ENCODE data around the gene CROCC2.

GRCh38 chr2:240996834-240997140 is 90.7 kb downstream of the CROCC2 start:
- TF ChIP-seq, protein P1, sequence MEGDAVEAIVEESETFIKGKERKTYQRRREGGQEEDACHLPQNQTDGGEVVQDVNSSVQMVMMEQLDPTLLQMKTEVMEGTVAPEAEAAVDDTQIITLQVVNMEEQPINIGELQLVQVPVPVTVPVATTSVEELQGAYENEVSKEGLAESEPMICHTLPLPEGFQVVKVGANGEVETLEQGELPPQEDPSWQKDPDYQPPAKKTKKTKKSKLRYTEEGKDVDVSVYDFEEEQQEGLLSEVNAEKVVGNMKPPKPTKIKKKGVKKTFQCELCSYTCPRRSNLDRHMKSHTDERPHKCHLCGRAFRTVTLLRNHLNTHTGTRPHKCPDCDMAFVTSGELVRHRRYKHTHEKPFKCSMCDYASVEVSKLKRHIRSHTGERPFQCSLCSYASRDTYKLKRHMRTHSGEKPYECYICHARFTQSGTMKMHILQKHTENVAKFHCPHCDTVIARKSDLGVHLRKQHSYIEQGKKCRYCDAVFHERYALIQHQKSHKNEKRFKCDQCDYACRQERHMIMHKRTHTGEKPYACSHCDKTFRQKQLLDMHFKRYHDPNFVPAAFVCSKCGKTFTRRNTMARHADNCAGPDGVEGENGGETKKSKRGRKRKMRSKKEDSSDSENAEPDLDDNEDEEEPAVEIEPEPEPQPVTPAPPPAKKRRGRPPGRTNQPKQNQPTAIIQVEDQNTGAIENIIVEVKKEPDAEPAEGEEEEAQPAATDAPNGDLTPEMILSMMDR (IDR thresholded peaks at IDR 0.05; ENCODE audit: insufficient read depth, low read length, poor library complexity, severe bottlenecking) = no peak
- TF ChIP-seq EZH2phosphoT487 (conservative IDR thresholded peaks at IDR 0.05; ENCODE audit: low read length) = no peak
